ENCODE measurements around the gene PLN. TPM values are rescaled to one million over a fixed set of nuclear protein-coding genes. Genes with fewer than 3 reads are reported as not detected.

The PLN gene
- total RNA-seq, 4 donors from 2014 or later = 6.1 to 14.2 (median 8.5) TPM

DNA sequence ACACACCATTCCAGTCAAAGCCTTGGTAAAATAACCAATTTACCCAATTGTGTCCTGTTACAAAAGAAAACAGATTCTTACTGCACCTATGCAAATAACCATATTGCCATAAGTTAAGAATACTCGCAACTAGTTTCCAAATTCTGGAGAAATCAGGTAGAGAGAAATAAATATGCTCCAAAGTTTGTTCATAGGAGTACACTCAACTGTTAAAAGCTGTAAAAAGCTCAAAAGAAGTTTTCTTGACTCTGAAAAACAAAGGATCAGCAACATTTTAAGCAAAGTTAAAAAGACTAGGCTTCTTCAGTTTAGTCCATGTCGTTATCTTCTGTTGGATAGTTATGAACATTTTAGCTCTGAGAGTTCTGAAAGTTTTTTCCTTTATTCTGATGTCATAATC lies 55.3 kb downstream of the PLN start:
- no peak for TF ChIP-seq CTCF (IDR thresholded peaks at IDR 0.05; ENCODE audit: low read depth)

DNA sequence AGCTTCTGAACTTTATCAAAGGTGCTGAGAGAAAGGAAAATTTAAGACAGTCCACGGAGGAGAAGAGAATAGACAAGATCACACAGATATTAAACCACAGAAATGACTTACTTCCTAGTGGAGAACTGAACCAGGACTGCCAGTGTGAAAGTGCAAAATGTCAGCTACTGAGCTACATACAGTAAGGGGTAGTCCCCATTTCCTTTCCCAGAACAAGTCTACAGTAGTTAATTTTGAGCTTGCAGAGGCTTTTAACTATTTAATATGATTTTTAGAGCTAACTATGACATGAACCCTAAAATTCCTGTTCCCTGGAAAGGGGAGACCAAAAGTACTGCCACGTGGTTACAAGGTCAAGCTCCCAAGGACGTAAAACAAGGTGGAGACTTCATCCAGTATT lies 58.2 kb downstream of the PLN start:
- TF ChIP-seq CTCF (IDR thresholded peaks at IDR 0.05; ENCODE audit: low read depth) = no peak

DNA sequence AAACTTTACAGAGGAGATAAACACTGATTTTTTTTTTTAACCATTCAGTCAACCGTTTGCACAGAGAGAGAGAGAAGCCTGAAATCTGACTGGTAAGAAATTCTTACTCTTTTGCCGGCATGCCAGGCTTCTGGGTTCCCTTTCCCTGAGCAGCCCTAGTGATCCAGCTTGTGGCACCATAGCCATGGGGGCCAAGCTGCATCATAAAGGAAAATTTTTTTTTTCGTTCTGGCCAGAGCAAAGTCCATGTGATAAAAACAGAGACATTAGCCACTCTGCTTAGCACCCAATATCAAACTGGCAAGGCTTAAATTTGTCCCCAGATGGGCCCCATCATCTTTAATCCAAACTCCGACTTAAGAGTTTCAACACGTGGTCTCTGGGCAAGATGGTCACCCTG lies 58.8 kb downstream of the PLN start:
- TF ChIP-seq CTCF (IDR thresholded peaks at IDR 0.05; ENCODE audit: low read depth) = no peak

Other genes starting within 250 kb of the PLN start
- 10 to 100 TPM; 12.2 to 17.6 (median 16.4) TPM for gene CEP85L, start 103.3 kb downstream of the PLN start, total RNA-seq